ENCODE data around the gene PHF2. TPM values are rescaled to one million over a fixed set of nuclear protein-coding genes. Genes with fewer than 3 reads are reported as not detected.
A peak's percentile ranks its signal among the peaks of the same experiment; 100 is the strongest.

The PHF2 gene
- total and polyA plus RNA-seq, 12 donors: 13.9 to 31.3 (median 23.0) TPM

DNA sequence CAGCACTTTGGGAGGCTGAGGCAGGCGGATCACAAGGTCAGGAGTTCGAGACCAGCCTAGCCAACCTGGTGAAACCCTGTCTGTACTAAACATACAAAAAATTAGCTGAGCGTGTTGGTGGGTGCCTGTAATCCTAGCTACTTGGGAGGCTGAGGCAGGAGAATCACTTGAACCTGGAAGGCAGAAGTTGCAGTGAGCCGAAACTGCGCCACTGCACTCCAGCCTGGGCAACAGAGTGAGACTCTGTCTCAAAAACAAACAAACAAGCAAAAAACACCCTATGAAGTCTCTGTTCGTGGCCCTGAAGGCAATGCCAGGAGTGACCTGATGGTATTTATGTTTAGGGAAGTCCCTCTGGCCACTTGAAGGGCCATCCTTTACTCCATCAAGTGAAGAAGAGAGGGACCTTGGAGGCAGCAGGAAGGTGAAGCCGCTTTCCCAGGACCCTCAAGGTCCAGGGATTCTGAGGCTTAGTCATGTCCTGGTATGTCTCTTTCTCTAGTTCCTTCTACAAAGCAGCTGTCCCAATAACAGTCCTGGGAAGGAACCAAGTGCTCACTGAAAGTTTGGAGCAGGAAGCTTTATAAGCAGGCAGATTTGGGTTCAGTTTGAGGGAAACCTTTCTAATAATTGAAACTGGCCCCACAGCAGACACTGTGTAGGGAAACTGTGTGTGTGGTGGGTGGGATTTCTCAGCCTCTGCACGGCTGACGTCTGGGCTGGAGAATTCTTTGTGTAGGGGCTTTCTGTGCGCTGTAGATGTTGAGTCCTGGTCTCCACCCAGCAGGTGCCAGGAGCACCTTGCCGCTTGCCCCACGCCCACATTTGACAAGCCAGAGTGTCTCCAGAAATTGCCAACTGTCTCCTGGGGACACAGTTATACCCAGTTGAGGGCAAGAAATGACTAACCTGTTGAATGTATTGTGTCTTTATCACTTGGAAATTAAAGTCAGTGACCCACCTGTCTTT lies 12.5 kb downstream of the PHF2 start:
- TF ChIP-seq, protein P1, sequence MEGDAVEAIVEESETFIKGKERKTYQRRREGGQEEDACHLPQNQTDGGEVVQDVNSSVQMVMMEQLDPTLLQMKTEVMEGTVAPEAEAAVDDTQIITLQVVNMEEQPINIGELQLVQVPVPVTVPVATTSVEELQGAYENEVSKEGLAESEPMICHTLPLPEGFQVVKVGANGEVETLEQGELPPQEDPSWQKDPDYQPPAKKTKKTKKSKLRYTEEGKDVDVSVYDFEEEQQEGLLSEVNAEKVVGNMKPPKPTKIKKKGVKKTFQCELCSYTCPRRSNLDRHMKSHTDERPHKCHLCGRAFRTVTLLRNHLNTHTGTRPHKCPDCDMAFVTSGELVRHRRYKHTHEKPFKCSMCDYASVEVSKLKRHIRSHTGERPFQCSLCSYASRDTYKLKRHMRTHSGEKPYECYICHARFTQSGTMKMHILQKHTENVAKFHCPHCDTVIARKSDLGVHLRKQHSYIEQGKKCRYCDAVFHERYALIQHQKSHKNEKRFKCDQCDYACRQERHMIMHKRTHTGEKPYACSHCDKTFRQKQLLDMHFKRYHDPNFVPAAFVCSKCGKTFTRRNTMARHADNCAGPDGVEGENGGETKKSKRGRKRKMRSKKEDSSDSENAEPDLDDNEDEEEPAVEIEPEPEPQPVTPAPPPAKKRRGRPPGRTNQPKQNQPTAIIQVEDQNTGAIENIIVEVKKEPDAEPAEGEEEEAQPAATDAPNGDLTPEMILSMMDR (IDR thresholded peaks at IDR 0.05): no peak
- WGBS, 2 donors: 81 to 83% methylated on average over 12 of the region's 12 CpGs
- Histone ChIP-seq H3K4me1 (peaks cover 16 to 89% (median 61%) of the 10 kb centered on the region in 9 donors), H3K27ac (no peak overlapping the region), H3K27me3 (no peaks in the 10 kb centered on the region), H3K36me3 (no peaks in the 10 kb centered on the region), H3K9me3 (peaks cover 0 to 10% (median 0%) of the 10 kb centered on the region in 11 donors), H3K4me3 (no peak overlapping the region)
- no peak for DNase-seq
- no peak for ATAC-seq
- intact Hi-C loops (cut with DNase I): no loop called here

- peaks cover 24 to 96% (median 67%) of the 10 kb centered on the region in 9 donors for H3K4me1 ChIP-seq
Measured at GRCh38 chr9:93589688-93590087, 13.3 kb downstream of the PHF2 start.

DNA sequence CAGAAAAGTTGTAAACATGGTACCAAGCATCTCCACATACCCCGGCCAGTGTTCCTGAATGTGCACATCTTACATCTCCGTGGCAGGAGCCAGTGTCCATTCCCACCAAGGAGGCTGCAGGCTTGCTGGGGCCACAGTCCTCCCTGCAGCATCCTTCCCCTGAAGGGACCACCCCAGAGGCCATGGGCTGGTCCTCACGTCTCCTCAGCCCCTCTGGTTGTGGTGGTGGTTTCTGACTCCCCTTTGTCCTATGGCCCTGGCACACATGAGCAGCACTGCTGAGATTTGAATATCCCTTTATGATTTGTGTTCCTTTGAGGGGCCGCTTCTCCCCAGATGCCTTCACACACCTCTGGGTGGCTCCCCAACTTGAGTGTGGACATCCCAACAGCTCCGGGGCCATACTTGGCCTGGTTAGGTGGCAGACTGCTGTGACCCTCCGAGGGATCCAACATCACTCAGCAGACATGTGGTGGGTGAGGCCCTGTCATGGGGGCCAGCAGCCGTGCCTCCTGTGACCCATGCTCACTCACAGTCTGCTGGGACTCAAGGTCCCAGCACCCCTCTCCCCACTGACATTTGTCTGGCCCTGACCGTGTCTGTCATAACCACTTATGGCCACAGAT lies 14.3 kb downstream of the PHF2 start:
- WGBS, 2 donors: 68 to 73% methylated on average over 8 of the region's 8 CpGs
- Histone ChIP-seq H3K4me1 (peaks cover 25 to 88% (median 71%) of the 10 kb centered on the region in 9 donors), H3K27me3 (no peaks in the 10 kb centered on the region), H3K4me3 (no peak overlapping the region), H3K9me3 (no peaks in the 10 kb centered on the region), H3K27ac (no peak overlapping the region), H3K36me3 (no peaks in the 10 kb centered on the region)
- DNase-seq: no peak
- TF ChIP-seq, protein P1 (IDR thresholded peaks at IDR 0.05): no peak
- ATAC-seq: no peak
- intact Hi-C loops (cut with DNase I): loop anchor here in 2 of 10 donors (1.0 to 10.0 kb wide), 2 partner anchors 29 to 64 kb away; no protein-coding TSS in a partner anchor

More at GRCh38 chr9:93589688-93590087, 13.3 kb downstream of the PHF2 start:
- ATAC-seq (peak in 1 of 8 donors; percentile 14), DNase-seq (no peak)
- H3K27ac ChIP-seq: no peak overlapping the region
- peaks cover 0 to 3% (median 0%) of the 10 kb centered on the region in 11 donors for H3K9me3 ChIP-seq
- TF ChIP-seq, protein P1 (IDR thresholded peaks at IDR 0.05): no peak
- no peaks in the 10 kb centered on the region for H3K27me3 ChIP-seq
- H3K36me3 ChIP-seq: no peaks in the 10 kb centered on the region
- H3K4me3 ChIP-seq: no peak overlapping the region
- intact Hi-C loops (cut with DNase I): loop anchor here in 2 of 10 donors (1.0 to 10.0 kb wide), 2 partner anchors 30 to 65 kb away; no protein-coding TSS in a partner anchor
- 30 to 34% methylated on average over 8 of the region's 8 CpGs for WGBS, 2 donors

DNA sequence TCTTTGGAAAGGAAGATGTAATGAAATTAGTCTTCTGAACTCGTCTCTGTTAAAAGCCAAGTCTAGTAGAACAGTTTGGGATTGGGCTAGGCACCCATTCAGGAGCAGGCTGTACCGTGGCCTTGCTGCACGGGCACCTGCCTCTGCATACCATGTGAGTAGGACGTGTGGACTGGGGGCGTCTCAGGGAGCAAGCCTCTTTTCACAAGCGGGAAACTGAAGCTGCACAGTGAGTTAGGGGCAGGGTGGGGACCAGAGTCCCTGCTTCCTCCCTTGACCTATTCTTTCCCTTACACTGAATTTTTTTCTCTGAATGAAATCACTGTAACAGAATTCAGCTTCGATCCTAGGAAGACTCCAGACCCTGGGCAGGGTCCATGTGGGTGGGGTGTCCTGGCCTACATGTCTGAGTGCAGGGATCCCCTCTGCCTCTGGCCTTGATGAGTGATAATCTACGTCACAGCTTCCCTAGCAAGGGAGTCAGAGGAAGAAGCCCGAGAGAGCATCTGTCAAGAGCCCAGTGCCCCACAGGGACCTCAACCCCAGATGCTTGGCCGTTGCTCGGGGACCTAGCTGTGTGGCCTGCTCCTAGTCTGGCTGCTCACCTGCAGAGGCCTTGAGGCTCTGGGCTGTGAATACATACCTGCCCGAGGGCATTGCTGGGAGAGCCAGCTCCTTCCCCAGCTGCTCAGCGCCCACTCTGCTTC lies 15.1 kb downstream of the PHF2 start:
- intact Hi-C loops (cut with DNase I): loop anchor here in 1 of 10 donors (10.0 kb wide), 1 partner anchor 63 kb away; no protein-coding TSS in a partner anchor
- H3K27me3 ChIP-seq: no peaks in the 10 kb centered on the region
- ATAC-seq: no peak
- 66 to 69% methylated on average over 13 of the region's 13 CpGs for WGBS, 2 donors
- peaks cover 19 to 84% (median 64%) of the 10 kb centered on the region in 9 donors for H3K4me1 ChIP-seq
- no peak overlapping the region for H3K4me3 ChIP-seq
- no peak for DNase-seq
- peak overlapping the region in 1 of 10 donors; percentile 1 for H3K27ac ChIP-seq
- TF ChIP-seq, protein P1 (IDR thresholded peaks at IDR 0.05): no peak
- no peaks in the 10 kb centered on the region for H3K9me3 ChIP-seq
- H3K36me3 ChIP-seq: no peaks in the 10 kb centered on the region
